ENCODE measurements around the gene QKI.
"Not testable (repeated sequence)": the region's sequence is repeated elsewhere in the genome, so short reads cannot be mapped to it uniquely, and the experiment has no call there.

QKI gene

DNA sequence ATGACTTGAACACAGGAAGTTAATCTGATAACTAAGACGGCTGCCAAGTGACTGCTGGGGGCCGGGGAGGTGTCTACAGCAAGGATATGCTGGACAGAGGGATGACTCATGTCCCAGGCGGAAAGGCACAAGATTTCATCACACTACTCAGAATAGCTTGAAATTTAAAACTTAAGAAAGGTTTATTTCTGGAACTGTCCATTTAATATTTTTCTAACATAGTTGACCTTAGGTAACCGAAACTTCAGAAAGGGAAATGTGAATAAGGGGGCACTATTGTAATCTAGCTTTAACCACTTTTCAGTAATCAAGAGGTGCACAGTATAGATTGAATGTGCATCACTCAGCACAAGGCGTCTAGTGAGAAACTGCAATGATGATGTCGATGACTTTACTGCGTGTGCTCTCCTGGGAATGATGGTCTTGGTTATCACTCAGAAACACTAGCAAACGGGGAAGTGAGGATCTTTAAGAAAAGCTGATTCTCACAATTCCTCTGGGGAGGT is 171.5 kb downstream of the QKI start:
- no peak for DNase-seq

DNA sequence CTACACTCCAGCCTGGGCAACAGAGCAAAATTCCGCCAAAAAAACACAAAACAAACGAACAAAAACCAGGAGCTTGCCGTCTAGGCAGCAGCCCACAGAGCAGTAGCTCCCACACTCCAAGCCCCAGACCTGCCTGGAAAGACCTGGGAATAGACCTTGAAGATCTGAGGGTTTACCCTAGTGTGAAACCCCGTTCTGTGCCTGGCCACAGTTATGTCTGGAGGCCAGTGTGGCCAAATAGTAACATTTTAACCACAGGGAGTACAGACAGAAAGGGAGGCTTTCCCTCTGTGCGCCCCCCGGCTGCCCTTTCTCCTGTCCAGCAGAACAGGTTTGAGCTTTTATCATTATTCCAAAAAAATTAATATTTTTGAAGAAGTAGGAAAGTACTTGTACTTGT is 172.4 kb downstream of the QKI start:
- DNase-seq, result no peak

DNA sequence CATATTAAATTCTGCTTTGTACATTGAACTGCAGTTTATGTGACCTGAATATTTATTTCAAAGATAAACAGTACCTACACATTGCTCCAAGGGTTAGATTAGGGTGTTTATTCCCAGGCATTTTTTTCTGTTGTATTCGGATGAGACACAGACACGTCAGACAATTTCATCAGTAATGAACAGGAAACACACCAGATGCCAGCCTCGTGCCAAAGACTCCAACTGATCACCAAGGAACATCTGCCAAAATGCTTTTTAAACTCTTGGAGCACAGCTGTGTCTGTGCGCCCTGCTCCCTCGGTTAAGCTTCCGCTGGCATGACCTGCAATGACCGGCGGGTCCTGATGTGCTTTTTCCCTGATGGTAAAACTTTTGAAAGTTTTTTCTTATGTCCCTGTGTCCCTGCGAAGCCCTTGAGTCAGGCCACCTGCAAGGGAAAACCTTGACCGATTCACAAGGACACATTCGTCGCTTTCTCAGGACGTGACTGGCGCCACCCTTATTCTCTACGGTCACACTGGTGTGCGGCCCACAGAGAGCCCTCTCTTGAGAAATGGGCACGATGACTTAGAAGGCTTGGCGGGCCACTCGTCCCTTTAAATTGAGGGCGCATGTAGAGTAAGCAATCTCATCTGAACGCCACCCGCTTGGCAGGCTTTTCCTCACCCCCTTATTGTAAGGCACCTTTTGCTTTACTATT is 173.9 kb downstream of the QKI start:
- no peak for DNase-seq

DNA sequence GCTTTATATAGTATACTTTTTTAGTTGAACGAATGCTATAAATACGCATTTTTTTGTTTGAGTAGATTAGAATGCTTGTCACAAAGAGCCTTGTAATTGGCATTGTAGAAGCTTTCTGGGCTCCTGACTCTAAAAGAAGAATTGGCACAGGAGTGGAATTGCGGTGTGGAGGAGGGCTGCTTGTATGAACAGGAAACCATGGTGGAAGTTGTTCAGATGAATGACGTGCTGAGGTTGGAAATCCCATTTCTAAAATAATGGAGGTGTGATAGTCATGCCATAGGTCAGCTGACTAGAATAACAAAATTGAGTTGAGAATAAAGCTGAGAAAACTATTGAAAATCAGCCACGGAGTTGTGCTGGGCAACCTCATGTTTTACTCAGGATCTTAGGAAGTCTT is 174.9 kb downstream of the QKI start:
- DNase-seq, result no peak

DNA sequence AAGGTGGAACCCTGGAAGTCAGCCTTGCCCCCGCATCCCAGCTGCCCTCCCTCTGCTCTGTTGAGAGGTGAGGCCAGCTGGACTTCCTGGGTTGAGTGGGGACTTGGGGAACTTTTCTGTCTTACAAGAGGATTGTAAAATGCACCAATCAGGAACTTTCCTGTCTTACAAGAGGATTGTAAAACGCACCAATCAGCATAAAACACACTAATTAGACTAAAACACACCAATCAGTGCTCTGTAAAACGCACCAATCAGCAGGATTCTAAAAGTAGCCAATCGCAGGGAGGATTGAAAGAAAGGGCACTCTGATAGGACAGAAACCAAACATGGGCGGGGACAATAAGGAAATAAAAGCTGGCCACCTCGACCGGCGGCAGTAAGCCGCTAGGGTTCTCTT is 175.6 kb downstream of the QKI start:
- DNase-seq, result not testable (repeated sequence)

DNA sequence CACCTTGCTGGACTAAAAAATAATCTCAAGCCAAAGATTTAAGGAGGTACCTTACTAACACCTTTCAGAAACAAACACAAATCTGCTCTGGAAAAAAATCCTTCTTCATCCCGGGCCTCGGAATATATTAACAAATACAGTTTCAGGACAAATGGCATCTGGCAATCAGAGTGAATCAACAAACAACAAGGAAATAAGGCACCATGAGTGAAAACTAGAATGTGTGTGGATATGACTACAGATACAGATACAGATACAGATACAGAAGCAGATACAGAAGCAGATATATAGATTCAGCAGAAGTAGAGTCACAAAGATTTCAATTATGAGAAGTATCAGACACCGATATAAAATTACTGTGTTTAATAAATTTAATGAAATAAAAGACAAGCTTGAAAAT is 178.4 kb downstream of the QKI start:
- DNase-seq, result no peak

DNA sequence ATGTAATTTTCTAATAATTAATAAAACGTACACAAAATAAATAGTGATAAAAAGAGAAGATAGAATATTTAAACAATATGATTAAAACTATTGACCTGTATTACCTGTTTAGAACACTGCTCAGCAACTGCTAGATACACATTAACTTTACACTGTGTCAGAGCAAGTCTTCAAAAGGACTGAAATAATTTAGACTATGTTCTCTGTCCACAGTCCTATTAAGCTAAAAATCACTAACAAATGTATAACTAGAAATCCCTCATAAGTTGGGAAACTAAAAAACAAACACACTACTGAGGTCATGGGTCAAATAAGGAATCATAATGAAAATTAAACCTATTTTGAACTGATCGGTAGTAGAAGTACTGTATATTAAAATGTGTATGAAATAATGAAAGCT is 181.7 kb downstream of the QKI start:
- DNase-seq, result no peak

DNA sequence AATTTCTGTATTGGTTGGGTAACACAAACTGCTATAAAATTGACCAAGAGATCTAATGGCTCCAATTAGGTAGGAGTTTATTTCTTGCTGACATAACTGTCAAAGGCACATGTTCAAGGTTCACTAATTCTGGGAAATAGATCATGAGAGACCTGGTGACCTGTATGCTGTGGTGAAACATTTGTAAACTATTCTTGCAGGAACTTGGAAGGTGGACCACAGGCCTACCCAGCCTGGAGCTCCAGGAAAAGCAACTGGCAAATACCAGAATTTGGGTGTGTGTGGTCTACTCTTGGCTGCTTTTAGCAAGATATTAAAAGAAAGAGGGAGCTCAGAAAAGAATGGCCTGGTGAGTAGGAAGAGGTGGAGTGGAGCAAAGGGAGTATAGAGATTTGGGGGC is 184.6 kb downstream of the QKI start:
- DNase-seq, result no peak

DNA sequence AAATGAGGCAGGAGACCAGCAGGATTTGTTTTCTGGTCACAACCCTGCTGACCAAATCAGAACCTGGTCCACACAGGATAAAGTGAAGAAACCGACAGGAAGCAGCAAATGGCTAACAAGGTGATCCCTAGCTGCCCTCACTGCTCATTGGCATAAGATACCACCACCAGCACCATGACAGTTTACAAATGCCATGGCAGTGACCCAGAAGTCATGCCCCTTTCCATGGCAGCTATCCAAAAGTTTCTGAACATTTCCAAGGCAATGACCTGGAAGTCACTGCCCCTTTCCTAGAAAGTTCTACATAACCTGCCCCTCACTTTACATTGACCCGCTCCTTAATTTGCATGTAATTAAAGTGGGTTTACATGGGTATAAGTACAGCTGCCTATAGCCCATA is 185.2 kb downstream of the QKI start:
- DNase-seq, result no peak

DNA sequence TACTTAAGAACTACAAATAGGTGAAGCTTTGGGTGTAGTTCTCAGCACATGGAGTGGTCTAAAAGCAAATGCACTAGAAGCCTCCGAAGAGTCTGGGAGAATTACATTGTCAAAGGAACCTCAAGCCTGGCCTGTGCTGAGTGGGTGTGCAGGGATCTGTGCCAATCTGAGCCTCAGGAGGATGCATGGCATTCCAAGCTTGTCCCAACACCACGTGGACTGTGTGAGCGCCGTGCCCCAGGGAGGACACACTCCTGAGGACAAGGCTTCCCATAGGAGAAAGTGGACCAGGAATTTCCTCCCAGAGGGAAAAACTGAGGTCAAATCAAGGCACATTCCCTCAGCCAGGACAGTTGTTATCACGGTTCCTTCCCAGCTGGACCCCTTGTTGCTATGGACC is 185.8 kb downstream of the QKI start:
- DNase-seq, result no peak

DNA sequence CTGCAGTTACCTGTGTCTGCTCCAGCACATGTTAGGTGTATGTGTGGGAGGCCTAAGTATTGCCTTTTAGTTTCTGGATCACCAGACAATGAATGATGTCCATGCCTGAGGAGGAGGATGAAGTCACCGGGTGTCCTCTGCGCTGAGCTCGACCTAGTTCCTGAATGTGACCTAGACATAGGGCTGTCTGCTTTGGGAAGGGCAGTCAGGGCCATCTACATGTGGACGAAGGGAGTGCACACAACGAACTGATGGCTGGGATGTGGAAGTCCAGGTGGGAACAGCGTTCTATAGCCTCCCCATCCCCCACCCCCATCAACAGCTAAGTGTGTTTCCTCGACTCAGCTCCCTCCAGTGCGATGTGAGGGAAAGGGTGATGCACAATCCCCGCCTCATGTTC is 186.3 kb downstream of the QKI start:
- DNase-seq, result no peak

DNA sequence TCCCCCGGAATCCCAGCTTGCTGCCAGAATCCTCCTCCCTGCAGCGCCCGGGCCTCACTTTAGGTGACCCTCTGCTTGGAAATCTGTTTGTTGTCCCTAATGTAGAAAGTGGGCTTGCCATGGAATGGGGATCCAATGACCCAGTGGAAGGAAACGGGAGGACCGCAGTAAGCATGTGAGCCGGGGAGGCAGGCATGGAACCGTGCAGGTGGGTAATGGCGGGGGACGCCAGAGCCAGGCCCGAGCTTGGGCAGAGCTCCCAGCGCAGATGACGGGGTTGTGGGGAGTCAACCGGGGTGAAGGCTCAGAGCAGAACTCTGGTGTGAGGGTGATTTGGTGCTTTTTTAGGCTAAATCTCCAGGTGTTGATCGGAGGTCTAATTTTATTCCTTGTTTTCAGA is 188.3 kb downstream of the QKI start:
- DNase-seq, result no peak

DNA sequence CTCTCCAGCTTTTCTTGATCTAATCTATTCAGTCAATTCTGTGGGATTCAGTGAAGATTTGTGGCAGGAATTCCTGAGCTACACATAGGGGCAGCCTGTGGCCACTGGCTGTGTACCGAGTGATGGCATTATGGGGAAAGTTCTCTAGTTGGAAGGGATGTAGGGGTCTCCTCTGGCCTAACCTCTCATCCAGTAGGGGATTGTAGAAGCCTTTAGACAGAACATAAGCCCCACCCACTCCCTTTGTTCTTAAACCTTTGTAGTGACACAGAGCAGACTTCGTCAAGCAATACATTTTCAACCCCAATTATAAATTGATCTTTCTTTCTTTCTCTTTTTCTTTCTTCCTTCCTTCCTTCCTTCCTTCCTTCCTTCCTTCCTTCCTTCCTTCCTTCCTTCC is 188.9 kb downstream of the QKI start:
- DNase-seq, result no peak

DNA sequence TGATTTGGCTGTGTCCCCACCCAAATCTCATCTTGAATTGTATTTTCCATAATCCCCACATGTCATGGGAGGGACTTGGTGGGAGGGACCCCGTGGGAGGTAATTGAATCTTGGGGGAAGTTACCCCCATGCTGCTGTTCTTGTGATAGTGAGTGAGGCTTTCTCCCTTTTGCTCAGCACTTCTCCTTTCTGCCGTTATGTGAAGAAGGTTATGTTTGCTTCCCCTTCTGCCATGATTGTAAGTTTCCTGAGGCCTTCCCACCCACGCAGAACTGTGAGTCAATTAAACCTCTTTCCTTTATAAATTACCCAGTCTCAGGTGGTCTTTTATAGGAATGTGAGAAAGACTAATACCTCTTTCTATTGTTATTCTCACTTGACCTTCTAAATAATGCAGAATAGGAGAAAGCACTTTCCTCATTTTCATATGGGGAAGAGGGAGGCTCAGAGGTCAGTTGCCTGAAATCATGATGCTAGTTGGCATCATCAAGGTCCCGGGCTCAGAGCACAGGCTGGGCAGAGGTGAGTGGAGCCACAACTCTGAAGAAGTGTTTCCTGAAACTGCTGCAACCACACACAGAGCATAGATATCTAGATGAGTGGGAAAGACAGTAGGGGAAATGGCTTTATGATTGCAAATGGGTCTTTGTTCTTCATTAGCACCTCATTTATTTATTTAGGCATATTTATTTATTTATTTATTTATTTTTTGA is 191.0 kb downstream of the QKI start:
- no peak for DNase-seq

DNA sequence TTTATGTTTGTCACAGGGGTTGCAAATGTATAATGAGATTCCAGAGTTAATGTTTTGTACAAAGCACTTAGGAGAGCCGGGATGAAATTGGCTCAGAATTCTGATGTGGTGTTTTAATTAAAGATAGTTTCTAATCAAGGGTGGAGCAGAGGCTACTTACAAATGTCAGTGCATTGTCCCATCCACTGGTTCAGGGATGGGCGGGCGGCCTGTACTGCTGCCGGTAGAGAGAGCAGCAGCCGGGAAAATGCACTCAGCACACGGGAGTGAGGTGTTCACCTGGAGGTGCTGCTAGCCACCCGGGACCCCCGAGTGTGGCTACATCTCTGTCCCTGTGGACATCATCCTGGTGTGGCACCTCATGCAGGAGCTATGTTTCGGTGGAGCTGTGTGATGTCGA is 193.3 kb downstream of the QKI start:
- no peak for DNase-seq

DNA sequence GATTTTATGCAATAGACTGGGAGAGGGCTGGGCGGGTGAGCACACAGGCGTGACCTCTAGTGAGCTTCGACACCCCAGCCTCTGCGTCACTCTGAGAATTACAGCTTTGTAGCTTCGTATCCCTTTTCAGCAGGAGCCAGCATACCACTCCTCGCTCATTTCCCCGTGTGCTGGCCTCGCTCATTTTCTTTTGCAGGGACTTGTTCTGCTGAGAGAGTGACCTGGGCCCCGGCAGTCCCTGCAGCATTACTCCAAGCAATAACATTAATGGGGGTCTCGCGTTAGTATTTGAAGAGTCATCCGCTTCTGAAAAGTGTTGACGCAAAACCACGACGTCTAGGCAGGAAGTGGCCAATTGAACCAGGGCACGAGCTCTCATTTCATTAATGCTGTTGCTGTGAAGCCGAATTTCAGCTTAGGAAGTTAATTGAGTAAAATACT is 193.7 kb downstream of the QKI start:
- DNase-seq, result no peak

DNA sequence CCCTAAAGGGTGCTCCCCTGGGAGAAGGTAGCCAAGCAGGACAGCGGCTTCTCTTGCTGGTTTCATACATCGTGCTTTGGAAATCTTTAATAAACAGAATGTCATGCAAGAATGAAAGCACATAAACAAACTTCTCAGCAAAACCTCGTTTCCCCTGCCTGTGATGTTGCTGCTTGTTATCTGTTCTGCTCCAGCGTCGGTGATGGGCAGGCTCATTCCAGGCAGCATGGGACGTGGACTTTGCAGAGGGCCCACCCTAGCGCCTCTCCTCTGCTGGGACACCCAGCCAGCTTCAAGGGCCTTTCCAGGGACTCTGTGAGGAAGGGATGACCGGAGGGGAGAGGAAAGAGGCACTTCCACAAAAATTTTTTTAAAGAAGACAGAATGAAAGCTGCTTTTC is 197.7 kb downstream of the QKI start:
- DNase-seq, result no peak

DNA sequence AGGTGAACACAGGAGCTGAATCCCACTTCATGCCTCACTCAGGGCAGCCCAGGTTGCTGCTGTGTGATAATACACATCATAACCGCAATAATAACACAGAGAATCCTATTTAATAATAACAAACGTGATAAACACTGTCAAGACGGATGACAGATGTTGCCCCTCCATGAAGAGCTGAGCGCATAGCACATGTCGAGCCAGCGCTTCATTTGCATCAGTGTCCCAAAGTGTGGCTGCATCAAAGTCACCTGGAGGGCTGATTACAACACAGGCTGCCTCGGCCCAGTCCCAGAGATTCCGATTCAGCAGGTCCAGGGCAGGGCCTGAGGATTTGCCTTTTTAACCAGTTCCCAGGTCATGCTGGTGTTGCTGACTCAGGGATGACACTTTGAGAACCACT is 198.5 kb downstream of the QKI start:
- DNase-seq, result no peak

DNA sequence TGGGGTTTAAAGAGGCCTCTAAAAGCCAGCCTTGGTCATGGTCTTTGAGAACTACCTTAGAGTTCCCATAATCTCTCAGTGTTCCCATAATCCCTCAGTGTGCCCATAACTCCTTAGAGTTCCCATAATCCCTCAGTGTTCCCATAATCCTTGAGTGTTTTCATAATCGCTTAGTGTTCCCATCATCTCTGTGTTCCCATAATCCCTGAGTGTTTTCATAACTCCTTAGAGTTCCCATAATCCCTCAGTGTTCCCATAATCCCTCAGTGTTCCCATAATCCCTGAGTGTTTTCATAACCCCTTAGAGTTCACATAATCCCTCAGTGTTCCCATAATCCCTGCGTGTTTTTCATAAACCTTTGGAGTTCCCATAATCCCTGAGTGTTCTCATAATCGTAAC is 199.2 kb downstream of the QKI start:
- DNase-seq, result no peak

DNA sequence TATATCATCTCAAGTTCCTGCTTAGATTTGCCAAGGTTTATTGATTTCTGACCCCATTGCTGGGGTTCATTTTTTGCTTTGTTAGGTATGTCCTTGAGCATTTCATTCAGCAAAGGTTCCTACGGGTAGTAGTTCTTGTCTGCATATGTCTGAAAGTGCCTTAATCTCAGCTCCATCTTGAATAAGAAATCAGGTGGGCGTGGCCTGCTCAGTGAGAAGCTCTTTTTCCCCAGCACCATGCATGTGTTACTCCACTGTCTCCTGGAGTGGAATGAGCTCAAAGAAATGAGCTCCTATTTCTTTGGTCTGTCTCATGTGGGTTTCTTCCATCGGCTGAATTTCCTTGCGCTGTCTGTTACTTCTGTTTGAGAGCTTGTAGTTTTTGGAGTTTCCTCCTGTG is 201.9 kb downstream of the QKI start:
- no peak for DNase-seq

DNA sequence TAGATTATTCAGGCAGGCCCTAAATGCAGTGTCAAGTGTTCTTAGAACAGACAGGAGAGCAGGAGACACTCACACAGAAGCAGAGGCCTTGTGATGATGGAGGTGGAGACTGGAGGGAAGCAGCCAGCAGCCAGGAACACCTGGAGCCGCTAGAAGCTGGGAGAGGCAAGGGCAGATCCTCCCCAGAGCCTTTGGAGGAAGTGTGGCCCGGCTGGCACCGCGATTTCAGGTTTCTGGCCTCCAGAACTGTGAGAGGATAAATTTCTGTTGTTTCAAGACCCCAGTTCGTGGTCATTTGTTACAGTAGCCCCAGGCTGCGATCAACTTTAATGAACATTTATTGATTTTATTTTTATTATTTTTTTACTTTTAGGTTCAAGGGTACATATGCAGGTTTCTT is 203.0 kb downstream of the QKI start:
- DNase-seq, result no peak

DNA sequence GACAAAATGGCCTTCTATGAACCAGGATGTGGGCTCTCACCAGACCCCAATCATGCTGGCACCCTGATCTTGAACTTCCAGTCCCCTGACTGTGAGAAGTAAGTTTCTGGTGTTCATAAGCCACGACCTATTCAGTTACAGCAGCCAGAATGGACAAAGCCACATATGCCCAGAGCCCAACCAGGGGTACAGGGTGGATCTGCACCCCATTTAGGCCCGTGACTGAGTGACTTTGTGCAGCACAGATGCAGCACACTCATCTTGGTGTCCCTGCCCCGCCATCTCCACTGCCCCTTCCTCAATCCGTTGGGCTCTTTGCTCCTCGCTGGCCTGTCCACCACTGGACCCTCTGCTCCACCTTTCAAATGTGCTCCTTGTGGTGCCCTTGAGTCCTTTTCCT is 205.6 kb downstream of the QKI start:
- no peak for DNase-seq

DNA sequence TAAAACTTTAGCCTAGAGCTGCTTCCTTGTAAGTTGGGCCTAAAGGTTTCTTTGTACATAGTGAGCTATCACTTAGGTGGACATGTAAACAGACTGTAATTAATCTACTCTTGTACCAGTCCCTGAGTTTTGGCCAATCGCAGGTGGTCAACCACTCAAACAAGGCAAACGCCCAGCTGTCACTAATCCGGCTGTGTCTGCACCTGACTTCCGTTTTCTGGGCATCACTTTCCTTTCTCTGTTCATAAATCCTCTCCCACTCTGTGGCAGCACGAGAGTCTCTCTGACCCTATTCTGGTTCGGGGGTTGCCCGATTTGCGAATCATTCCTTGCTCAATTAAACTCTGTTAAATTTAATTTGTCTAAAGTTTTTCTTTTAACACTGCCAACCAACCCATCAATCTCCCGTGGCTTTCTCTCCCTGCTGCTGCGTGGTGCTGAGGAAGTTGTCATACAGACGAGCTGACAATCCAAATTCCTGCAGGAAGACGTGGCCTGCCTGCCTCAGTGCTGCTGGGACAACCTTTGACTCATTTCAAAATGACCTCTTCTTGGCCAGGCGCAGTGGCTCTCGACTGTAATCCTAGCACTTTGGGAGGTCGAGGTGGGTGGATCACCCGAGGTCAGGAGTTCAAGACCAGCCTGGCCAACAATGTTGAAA is 206.3 kb downstream of the QKI start:
- no peak for DNase-seq

DNA sequence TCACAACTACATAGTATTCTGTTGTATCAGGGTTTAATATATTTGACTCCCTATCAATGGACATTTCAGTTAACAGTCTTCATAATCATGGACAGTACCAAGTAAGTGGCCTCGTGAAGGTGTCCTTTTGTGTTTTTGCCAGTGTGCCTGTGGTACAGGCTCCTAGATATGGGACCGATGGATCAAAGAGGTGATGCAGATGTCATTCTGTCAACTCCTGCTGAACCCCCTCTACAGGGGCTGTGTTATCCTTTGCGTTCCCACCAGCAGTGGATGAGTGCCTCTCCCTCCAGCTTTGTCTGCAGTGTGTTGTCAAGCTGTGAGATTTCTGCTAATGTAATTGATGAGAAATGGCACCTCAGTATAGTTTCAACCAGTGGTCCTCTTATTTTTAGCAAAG is 210.7 kb downstream of the QKI start:
- DNase-seq, result no peak
